ENCODE data around the gene ADGRD1. TPM values are rescaled to one million over a fixed set of nuclear protein-coding genes. Genes with fewer than 3 reads are reported as not detected.
A peak's percentile ranks its signal among the peaks of the same experiment; 100 is the strongest.
"Not testable (repeated sequence)": the region's sequence is repeated elsewhere in the genome, so short reads cannot be mapped to it uniquely, and the experiment has no call there.

ADGRD1 gene
- total and polyA plus RNA-seq, 4 donors: 9.9 to 15.4 (median 12.7) TPM

- 89% methylated on average over 4 of the region's 4 CpGs for WGBS (ENCODE audit: insufficient coverage)
- Histone ChIP-seq H3K27ac (ENCODE audit: low read depth, low read length) (no peak overlapping the region), H3K4me1 (ENCODE audit: control insufficient read depth, insufficient read depth, low read length) (peaks cover 35% of the 10 kb centered on the region), H3K27me3 (ENCODE audit: control insufficient read depth, insufficient read depth, low read length) (no peaks in the 10 kb centered on the region), H3K4me3 (ENCODE audit: low read depth, low read length) (no peak overlapping the region), H3K36me3 (ENCODE audit: control insufficient read depth, insufficient read depth, low read length) (no peaks in the 10 kb centered on the region), H3K9me3 (ENCODE audit: control insufficient read depth, insufficient read depth, low read length) (no peaks in the 10 kb centered on the region)
- no peak for DNase-seq (ENCODE audit: low read depth in 4 of 6, low spot score in 6 of 6)
Observed at GRCh38 chr12:131065801-131066200, 112.1 kb downstream of the ADGRD1 start.

DNA sequence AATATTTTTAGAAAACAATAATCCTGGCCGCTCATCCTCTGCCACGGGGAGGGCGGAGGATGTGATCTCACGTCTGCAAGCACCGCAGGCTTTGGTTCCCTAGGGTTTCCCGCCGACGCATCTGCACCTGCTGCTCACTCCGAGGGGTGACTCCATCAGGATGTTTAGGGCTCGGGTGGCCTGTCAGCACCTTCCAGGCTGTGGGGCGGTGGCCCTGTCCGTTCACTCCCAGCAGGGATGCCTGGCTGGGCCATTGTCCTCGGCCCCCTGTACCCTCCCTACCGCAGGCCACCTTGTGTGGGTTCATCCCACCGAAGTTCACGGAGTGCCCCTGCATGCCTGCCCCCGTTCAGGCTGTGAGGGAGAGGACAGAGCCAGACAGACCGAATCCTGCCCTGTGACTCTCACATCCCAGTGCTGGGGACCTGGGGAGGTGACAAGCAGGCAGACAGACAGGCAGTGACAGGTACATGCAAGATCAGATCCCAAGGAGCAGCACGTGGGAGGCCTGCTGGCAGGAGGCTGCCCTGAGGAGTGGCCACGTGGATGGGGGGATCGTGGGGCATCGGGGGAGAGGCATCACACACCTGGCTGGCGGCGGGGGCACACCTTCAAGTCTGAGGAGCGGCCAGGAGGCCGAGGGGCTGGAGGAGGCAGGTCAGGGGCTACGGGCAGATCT, 112.6 kb downstream of the ADGRD1 start:
- peak overlapping the region; percentile 25 for H3K27ac ChIP-seq (ENCODE audit: low read depth, low read length)
- H3K4me3 ChIP-seq (ENCODE audit: low read depth, low read length): no peak overlapping the region
- no peaks in the 10 kb centered on the region for H3K36me3 ChIP-seq (ENCODE audit: control insufficient read depth, insufficient read depth, low read length)
- 89% methylated on average over 27 of the region's 27 CpGs for WGBS (ENCODE audit: insufficient coverage)
- H3K4me1 ChIP-seq (ENCODE audit: control insufficient read depth, insufficient read depth, low read length): peaks cover 35% of the 10 kb centered on the region
- H3K27me3 ChIP-seq (ENCODE audit: control insufficient read depth, insufficient read depth, low read length): no peaks in the 10 kb centered on the region
- DNase-seq (ENCODE audit: low read depth in 4 of 6, low spot score in 6 of 6): no peak
- H3K9me3 ChIP-seq (ENCODE audit: control insufficient read depth, insufficient read depth, low read length): no peaks in the 10 kb centered on the region

GRCh38 chr12:131066886-131067490, 113.3 kb downstream of the ADGRD1 start:
- H3K9me3 ChIP-seq (ENCODE audit: control insufficient read depth, insufficient read depth, low read length): no peaks in the 10 kb centered on the region
- H3K4me3 ChIP-seq (ENCODE audit: low read depth, low read length): no peak overlapping the region
- H3K36me3 ChIP-seq (ENCODE audit: control insufficient read depth, insufficient read depth, low read length): no peaks in the 10 kb centered on the region
- peak in 1 of 6 donors; percentile 45 for DNase-seq (ENCODE audit: low read depth in 4 of 6, low spot score in 6 of 6)
- peak overlapping the region; percentile 25 for H3K27ac ChIP-seq (ENCODE audit: low read depth, low read length)
- H3K27me3 ChIP-seq (ENCODE audit: control insufficient read depth, insufficient read depth, low read length): no peaks in the 10 kb centered on the region
- WGBS (ENCODE audit: insufficient coverage): 87% methylated on average over 14 of the region's 14 CpGs
- H3K4me1 ChIP-seq (ENCODE audit: control insufficient read depth, insufficient read depth, low read length): peaks cover 35% of the 10 kb centered on the region

GRCh38 chr12:131067981-131068851, 114.5 kb downstream of the ADGRD1 start:
- H3K9me3 ChIP-seq (ENCODE audit: control insufficient read depth, insufficient read depth, low read length): no peaks in the 10 kb centered on the region
- peak overlapping the region; percentile 62 for H3K27ac ChIP-seq (ENCODE audit: low read depth, low read length)
- WGBS (ENCODE audit: insufficient coverage): 45% methylated on average over 5 of the region's 12 CpGs
- H3K27me3 ChIP-seq (ENCODE audit: control insufficient read depth, insufficient read depth, low read length): no peaks in the 10 kb centered on the region
- H3K4me1 ChIP-seq (ENCODE audit: control insufficient read depth, insufficient read depth, low read length): peaks cover 35% of the 10 kb centered on the region
- no peaks in the 10 kb centered on the region for H3K36me3 ChIP-seq (ENCODE audit: control insufficient read depth, insufficient read depth, low read length)
- peak in 3 of 6 donors; percentile 32 to 81 (median 38) for DNase-seq (ENCODE audit: low read depth in 4 of 6, low spot score in 6 of 6)
- H3K4me3 ChIP-seq (ENCODE audit: low read depth, low read length): no peak overlapping the region

- not testable (repeated sequence) for H3K9me3 ChIP-seq (ENCODE audit: control insufficient read depth, insufficient read depth, low read length); H3K27me3 ChIP-seq (ENCODE audit: control insufficient read depth, insufficient read depth, low read length); H3K36me3 ChIP-seq (ENCODE audit: control insufficient read depth, insufficient read depth, low read length); H3K4me3 ChIP-seq (ENCODE audit: low read depth, low read length)
- WGBS (ENCODE audit: insufficient coverage): 45% methylated on average over 7 of the region's 17 CpGs
- DNase-seq (ENCODE audit: low read depth in 4 of 6, low spot score in 6 of 6): peak in 1 of 6 donors; percentile 50
- H3K4me1 ChIP-seq (ENCODE audit: control insufficient read depth, insufficient read depth, low read length): peaks cover 35% of the 10 kb centered on the region
- peak overlapping the region; percentile 1 for H3K27ac ChIP-seq (ENCODE audit: low read depth, low read length)
Observed at GRCh38 chr12:131068926-131069720, 115.4 kb downstream of the ADGRD1 start.

DNA sequence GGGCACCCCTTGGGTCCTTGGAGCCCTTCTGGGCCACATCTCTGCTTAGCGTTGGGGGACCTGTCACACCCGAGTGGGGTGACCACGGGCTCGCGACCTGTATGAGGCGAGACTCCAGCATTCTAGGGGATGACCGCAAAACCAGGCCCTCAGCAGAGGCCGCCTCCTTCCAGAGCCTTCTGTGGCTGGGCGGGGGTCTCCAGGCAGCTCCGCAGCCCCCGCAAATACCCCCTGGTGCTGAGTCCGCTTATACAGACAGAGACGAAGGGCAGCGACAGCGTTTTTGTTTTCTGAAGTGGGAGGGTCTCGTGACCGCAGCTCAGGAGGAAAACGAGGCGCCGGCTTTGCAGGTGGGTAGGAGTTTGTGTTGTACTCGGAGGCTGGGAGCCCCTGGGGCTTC, 116.4 kb downstream of the ADGRD1 start:
- H3K4me3 ChIP-seq (ENCODE audit: low read depth, low read length); DNase-seq (ENCODE audit: low read depth in 4 of 6, low spot score in 6 of 6); H3K9me3 ChIP-seq (ENCODE audit: control insufficient read depth, insufficient read depth, low read length); H3K27me3 ChIP-seq (ENCODE audit: control insufficient read depth, insufficient read depth, low read length); H3K27ac ChIP-seq (ENCODE audit: low read depth, low read length); H3K36me3 ChIP-seq (ENCODE audit: control insufficient read depth, insufficient read depth, low read length): not testable (repeated sequence)
- H3K4me1 ChIP-seq (ENCODE audit: control insufficient read depth, insufficient read depth, low read length): peaks cover 39% of the 10 kb centered on the region
- WGBS (ENCODE audit: insufficient coverage): 94% methylated on average over 12 of the region's 21 CpGs

DNA sequence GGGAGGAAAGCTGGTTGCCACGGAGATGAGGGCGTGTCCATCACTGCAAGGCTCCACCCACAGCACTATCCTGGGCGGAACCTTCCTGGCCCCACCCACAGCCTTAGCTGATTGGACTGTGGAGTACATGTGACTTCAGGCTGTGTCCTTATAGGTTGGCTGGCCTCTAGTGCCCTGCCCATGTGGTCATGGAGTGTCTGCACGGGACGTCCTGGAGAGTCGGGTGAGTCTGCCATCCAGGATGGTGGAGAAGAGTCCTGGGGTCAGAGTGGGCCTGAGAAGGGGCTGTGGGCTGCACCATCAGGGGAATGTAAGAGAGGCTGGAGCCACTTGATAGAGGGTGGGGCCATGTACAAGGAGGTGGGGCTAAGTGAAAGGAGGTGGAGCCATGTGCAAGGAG, 117.0 kb downstream of the ADGRD1 start:
- WGBS (ENCODE audit: insufficient coverage): 93% methylated on average over 3 of the region's 6 CpGs
- H3K4me1 ChIP-seq (ENCODE audit: control insufficient read depth, insufficient read depth, low read length): peaks cover 39% of the 10 kb centered on the region
- not testable (repeated sequence) for H3K4me3 ChIP-seq (ENCODE audit: low read depth, low read length); H3K27me3 ChIP-seq (ENCODE audit: control insufficient read depth, insufficient read depth, low read length); H3K36me3 ChIP-seq (ENCODE audit: control insufficient read depth, insufficient read depth, low read length); H3K27ac ChIP-seq (ENCODE audit: low read depth, low read length); H3K9me3 ChIP-seq (ENCODE audit: control insufficient read depth, insufficient read depth, low read length); DNase-seq (ENCODE audit: low read depth in 4 of 6, low spot score in 6 of 6)

GRCh38 chr12:131071234-131071820, 117.6 kb downstream of the ADGRD1 start:
- DNase-seq (ENCODE audit: low read depth in 4 of 6, low spot score in 6 of 6); H3K9me3 ChIP-seq (ENCODE audit: control insufficient read depth, insufficient read depth, low read length); H3K36me3 ChIP-seq (ENCODE audit: control insufficient read depth, insufficient read depth, low read length); H3K27me3 ChIP-seq (ENCODE audit: control insufficient read depth, insufficient read depth, low read length); H3K27ac ChIP-seq (ENCODE audit: low read depth, low read length); H3K4me3 ChIP-seq (ENCODE audit: low read depth, low read length): not testable (repeated sequence)
- H3K4me1 ChIP-seq (ENCODE audit: control insufficient read depth, insufficient read depth, low read length): peaks cover 35% of the 10 kb centered on the region
- 63% methylated on average over 5 of the region's 12 CpGs for WGBS (ENCODE audit: insufficient coverage)

- H3K27ac ChIP-seq (ENCODE audit: low read depth, low read length); DNase-seq (ENCODE audit: low read depth in 4 of 6, low spot score in 6 of 6); H3K4me3 ChIP-seq (ENCODE audit: low read depth, low read length); H3K9me3 ChIP-seq (ENCODE audit: control insufficient read depth, insufficient read depth, low read length); H3K27me3 ChIP-seq (ENCODE audit: control insufficient read depth, insufficient read depth, low read length); H3K36me3 ChIP-seq (ENCODE audit: control insufficient read depth, insufficient read depth, low read length): not testable (repeated sequence)
- H3K4me1 ChIP-seq (ENCODE audit: control insufficient read depth, insufficient read depth, low read length): peaks cover 30% of the 10 kb centered on the region
- WGBS (ENCODE audit: insufficient coverage): 100% methylated on average over 1 of the region's 12 CpGs
Observed at GRCh38 chr12:131071950-131072349, 118.2 kb downstream of the ADGRD1 start.
